Peyer's patch (tissue), 4 donors: Measurements from ENCODE around the gene IL17RD. TPM values are rescaled to one million over a fixed set of nuclear protein-coding genes. Genes with fewer than 3 reads are reported as not detected.

Experiments
- DNase-seq, 3 donors: peaks; one replicate each; pipeline ENCODE4 v3.0.0-alpha.2; 2017 to 2019
- H3K27ac ChIP-seq, 4 donors: fragments of 200-600 bp; sonication (generic); one replicate each; pipeline ENCODE4 v1.5.1; 2016 to 2019
- H3K27me3 ChIP-seq, 2 donors: fragments of 200-600 bp; sonication (generic); one replicate each; pipeline ENCODE4 v1.5.1; 2019
- H3K36me3 ChIP-seq, 3 donors: fragments of 200-600 bp; sonication (generic); one replicate each; pipeline ENCODE4 v1.5.1; 2016 to 2019
- H3K4me1 ChIP-seq, 4 donors: fragments of 200-600 bp; sonication (generic); one replicate each; pipeline ENCODE4 v1.5.1; 2016 to 2019
- H3K4me3 ChIP-seq, 4 donors: fragments of 200-600 bp; sonication (generic); 1 replicate in 3 of 4; 2 replicates in 1 of 4; pipeline ENCODE4 v1.5.1; 2016 to 2019; ENCODE audit warnings: mild to moderate bottlenecking in 1 of 4
- H3K9me3 ChIP-seq, 4 donors: fragments of 200-600 bp; sonication (generic); one replicate each; pipeline ENCODE4 v1.5.1; 2016 to 2019; ENCODE audit warnings: mild to moderate bottlenecking in 1 of 4
- CTCF ChIP-seq, 6 experiments: fragments of 450-650 bp in 4 of 6; fragments of 200-600 bp in 2 of 6; sonication (generic) in 1 of 6; IDR thresholded peaks; one replicate each; pipeline ENCODE4 v1.5.1; 2017 to 2019; ENCODE audit warnings: antibody characterized with exemption in 6 of 6, mild to moderate bottlenecking in 3 of 6, moderate library complexity in 1 of 6
- POLR2A ChIP-seq, 2 donors: fragments of 450-650 bp; IDR thresholded peaks; one replicate each; pipeline ENCODE4 v1.5.1; 2017; ENCODE audit warnings: antibody characterized with exemption in 2 of 2, mild to moderate bottlenecking in 2 of 2, moderate library complexity in 2 of 2
- total RNA-seq, 4 donors: library from RNA; depleted of rRNA; stranded (reverse); fragments of >200 nt; gene quantifications; one replicate each; pipeline ENCODE4 v1.1.0, GENCODE V29; 2016

The IL17RD gene
- total RNA-seq, 4 donors from 2014 or later, result 0.88 to 5.8 (median 2.1) TPM

GRCh38 chr3:57120040-57120439 lies 45.1 kb downstream of the IL17RD start:
- Histone ChIP-seq H3K4me3 (no peak overlapping the region), H3K4me1 (no peaks in the 10 kb centered on the region), H3K36me3 (no peaks in the 10 kb centered on the region), H3K9me3 (no peaks in the 10 kb centered on the region), H3K27me3 (no peaks in the 10 kb centered on the region), H3K27ac (peak overlapping the region in 1 of 4 donors; percentile 42)
- DNase-seq, result no peak
- TF ChIP-seq POLR2A (IDR thresholded peaks at IDR 0.05) (no peak), CTCF (IDR thresholded peaks at IDR 0.05) (no peak)

GRCh38 chr3:57118254-57118653 lies 46.9 kb downstream of the IL17RD start:
- no peak overlapping the region for H3K27ac ChIP-seq
- TF ChIP-seq CTCF (IDR thresholded peaks at IDR 0.05), result no peak
- TF ChIP-seq POLR2A (IDR thresholded peaks at IDR 0.05), result no peak
- H3K36me3 ChIP-seq, result no peaks in the 10 kb centered on the region

GRCh38 chr3:57116501-57116900 lies 48.7 kb downstream of the IL17RD start:
- Histone ChIP-seq H3K27me3 (no peaks in the 10 kb centered on the region), H3K9me3 (no peaks in the 10 kb centered on the region), H3K4me3 (no peak overlapping the region), H3K27ac (no peak overlapping the region), H3K36me3 (no peaks in the 10 kb centered on the region), H3K4me1 (no peaks in the 10 kb centered on the region)
- no peak for DNase-seq
- TF ChIP-seq POLR2A (IDR thresholded peaks at IDR 0.05), result no peak
- no peak for TF ChIP-seq CTCF (IDR thresholded peaks at IDR 0.05)

More at GRCh38 chr3:57118254-57118653, 46.9 kb downstream of the IL17RD start:
- H3K4me1 ChIP-seq, result no peaks in the 10 kb centered on the region
- H3K9me3 ChIP-seq, result no peaks in the 10 kb centered on the region
- DNase-seq, result no peak
- H3K4me3 ChIP-seq, result no peak overlapping the region
- H3K27me3 ChIP-seq, result no peaks in the 10 kb centered on the region

- H3K9me3 ChIP-seq, result no peaks in the 10 kb centered on the region
- H3K4me1 ChIP-seq, result no peaks in the 10 kb centered on the region
- no peak overlapping the region for H3K27ac ChIP-seq
- TF ChIP-seq POLR2A (IDR thresholded peaks at IDR 0.05) (no peak), CTCF (IDR thresholded peaks at IDR 0.05) (peak in 1 of 6 experiments; percentile 8)
- no peak overlapping the region for H3K4me3 ChIP-seq
- H3K27me3 ChIP-seq, result no peaks in the 10 kb centered on the region
- no peak for DNase-seq
- H3K36me3 ChIP-seq, result no peaks in the 10 kb centered on the region
Observed at GRCh38 chr3:57112206-57112605, 52.9 kb downstream of the IL17RD start.

- H3K27ac ChIP-seq, result no peak overlapping the region
- H3K4me3 ChIP-seq, result no peak overlapping the region
- H3K27me3 ChIP-seq, result no peaks in the 10 kb centered on the region
- no peaks in the 10 kb centered on the region for H3K4me1 ChIP-seq
- no peak for DNase-seq
- H3K36me3 ChIP-seq, result no peaks in the 10 kb centered on the region
- no peaks in the 10 kb centered on the region for H3K9me3 ChIP-seq
- TF ChIP-seq POLR2A (IDR thresholded peaks at IDR 0.05) (no peak), CTCF (IDR thresholded peaks at IDR 0.05) (no peak)
Observed at GRCh38 chr3:57110798-57111197, 54.4 kb downstream of the IL17RD start.

GRCh38 chr3:57110214-57110613 lies 54.9 kb downstream of the IL17RD start:
- Histone ChIP-seq H3K4me3 (no peak overlapping the region), H3K4me1 (no peaks in the 10 kb centered on the region), H3K9me3 (no peaks in the 10 kb centered on the region), H3K27ac (no peak overlapping the region), H3K36me3 (no peaks in the 10 kb centered on the region), H3K27me3 (no peaks in the 10 kb centered on the region)
- TF ChIP-seq CTCF (IDR thresholded peaks at IDR 0.05) (no peak), POLR2A (IDR thresholded peaks at IDR 0.05) (no peak)
- DNase-seq, result no peak
